Activated naive CD8-positive, alpha-beta T cell treated with anti-CD3 and anti-CD28 coated beads for 36 hours (primary cell): Measurements from ENCODE around the gene MAPK8IP1. TPM values are rescaled to one million over a fixed set of nuclear protein-coding genes. Genes with fewer than 3 reads are reported as not detected.
A peak's percentile ranks its signal among the peaks of the same experiment; 100 is the strongest.

ENCODE experiments used
- DNase-seq: peaks from one replicate; pipeline ENCODE4 v3.0.0; 2021
- H3K27ac Mint-ChIP-seq: one replicate; pipeline ENCODE4 v1.8.0; 2022; ENCODE audit warnings: mild to moderate bottlenecking, moderate library complexity, mixed read lengths
- H3K27me3 Mint-ChIP-seq: one replicate; pipeline ENCODE4 v1.8.0; 2022; ENCODE audit warnings: mild to moderate bottlenecking, mixed read lengths
- H3K36me3 Mint-ChIP-seq: one replicate; pipeline ENCODE4 v1.8.0; 2021; ENCODE audit warnings: mild to moderate bottlenecking, mixed read lengths
- H3K4me1 Mint-ChIP-seq: one replicate; pipeline ENCODE4 v1.8.0; 2021; ENCODE audit warnings: mixed read lengths
- H3K4me3 Mint-ChIP-seq: one replicate; pipeline ENCODE4 v1.8.0; 2022; ENCODE audit warnings: mild to moderate bottlenecking, moderate library complexity, mixed read lengths
- H3K9me3 Mint-ChIP-seq: one replicate; pipeline ENCODE4 v1.8.0; 2022; ENCODE audit warnings: mixed read lengths
- total RNA-seq, 2 experiments: library from RNA; stranded (reverse); gene quantifications; one replicate each; pipeline ENCODE4 v1.2.3, GENCODE V29; 2021

Gene MAPK8IP1
- total RNA-seq, 2 experiments from 2014 or later = 0.54 to 0.56 TPM

GRCh38 chr11:45920531-45921477 is 35.4 kb downstream of the MAPK8IP1 start:
- H3K4me3 Mint-ChIP-seq = no peak overlapping the region
- H3K27ac Mint-ChIP-seq = no peak overlapping the region
- peaks cover 15% of the 10 kb centered on the region for H3K4me1 Mint-ChIP-seq
- H3K9me3 Mint-ChIP-seq = no peaks in the 10 kb centered on the region
- no peaks in the 10 kb centered on the region for H3K36me3 Mint-ChIP-seq
- peaks cover 4% of the 10 kb centered on the region for H3K27me3 Mint-ChIP-seq
- no peak for DNase-seq

GRCh38 chr11:45921561-45922424 is 36.3 kb downstream of the MAPK8IP1 start:
- H3K4me3 Mint-ChIP-seq = peak overlapping the region; percentile 16
- DNase-seq = no peak
- H3K4me1 Mint-ChIP-seq = peaks cover 9% of the 10 kb centered on the region
- H3K27me3 Mint-ChIP-seq = peaks cover 4% of the 10 kb centered on the region
- peak overlapping the region; percentile 14 for H3K27ac Mint-ChIP-seq
- H3K36me3 Mint-ChIP-seq = no peaks in the 10 kb centered on the region
- H3K9me3 Mint-ChIP-seq = no peaks in the 10 kb centered on the region

GRCh38 chr11:45922425-45923082 is 37.1 kb downstream of the MAPK8IP1 start, which contains the start of gene LARGE2:
Gene LARGE2, plus strand, starts transcription at chr11:45922656. Its CDS starts 227 bp downstream, at chr11:45922883.
- Mint-ChIP-seq H3K27ac (peak within 1 kb of the TSS; percentile 14), H3K27me3 (peaks cover 4% of the 10 kb centered on the region), H3K4me3 (peak within 1 kb of the TSS; percentile 68), H3K36me3 (no peaks in the 10 kb centered on the region), H3K9me3 (no peaks in the 10 kb centered on the region), H3K4me1 (peaks cover 11% of the 10 kb centered on the region)
- DNase-seq = no peak

GRCh38 chr11:45924036-45924915 is 38.8 kb downstream of the MAPK8IP1 start:
- H3K4me3 Mint-ChIP-seq = peak overlapping the region; percentile 24
- peaks cover 4% of the 10 kb centered on the region for H3K27me3 Mint-ChIP-seq
- no peak for DNase-seq

GRCh38 chr11:45924927-45925326 is 39.5 kb downstream of the MAPK8IP1 start:
- H3K4me3 Mint-ChIP-seq = no peak overlapping the region
- DNase-seq = no peak
- H3K36me3 Mint-ChIP-seq = no peaks in the 10 kb centered on the region
- no peak overlapping the region for H3K27ac Mint-ChIP-seq
- H3K27me3 Mint-ChIP-seq = peaks cover 4% of the 10 kb centered on the region
- H3K9me3 Mint-ChIP-seq = no peaks in the 10 kb centered on the region
- peaks cover 10% of the 10 kb centered on the region for H3K4me1 Mint-ChIP-seq

More at GRCh38 chr11:45924036-45924915, 38.8 kb downstream of the MAPK8IP1 start:
- peaks cover 8% of the 10 kb centered on the region for H3K4me1 Mint-ChIP-seq
- H3K27ac Mint-ChIP-seq = no peak overlapping the region
- H3K36me3 Mint-ChIP-seq = no peaks in the 10 kb centered on the region
- no peaks in the 10 kb centered on the region for H3K9me3 Mint-ChIP-seq

- no peaks in the 10 kb centered on the region for H3K36me3 Mint-ChIP-seq
- no peak overlapping the region for H3K4me3 Mint-ChIP-seq
These were observed 40.1 kb downstream of the MAPK8IP1 start for GRCh38 chr11:45925550-45925949.

GRCh38 chr11:45926001-45926401 is 40.5 kb downstream of the MAPK8IP1 start:
- Mint-ChIP-seq H3K36me3 (no peaks in the 10 kb centered on the region), H3K4me1 (peaks cover 18% of the 10 kb centered on the region), H3K4me3 (no peak overlapping the region), H3K9me3 (no peaks in the 10 kb centered on the region), H3K27me3 (peaks cover 4% of the 10 kb centered on the region), H3K27ac (no peak overlapping the region)
- DNase-seq = no peak

More at GRCh38 chr11:45925550-45925949, 40.1 kb downstream of the MAPK8IP1 start:
- Mint-ChIP-seq H3K4me1 (peaks cover 16% of the 10 kb centered on the region), H3K9me3 (no peaks in the 10 kb centered on the region), H3K27ac (no peak overlapping the region), H3K27me3 (peaks cover 4% of the 10 kb centered on the region)
- no peak for DNase-seq

- Mint-ChIP-seq H3K9me3 (no peaks in the 10 kb centered on the region), H3K27ac (no peak overlapping the region), H3K36me3 (no peaks in the 10 kb centered on the region), H3K4me3 (no peak overlapping the region), H3K27me3 (peaks cover 4% of the 10 kb centered on the region), H3K4me1 (peaks cover 17% of the 10 kb centered on the region)
- no peak for DNase-seq
These were observed 41.3 kb downstream of the MAPK8IP1 start for GRCh38 chr11:45926536-45927331.

- peaks cover 4% of the 10 kb centered on the region for H3K27me3 Mint-ChIP-seq
- no peak overlapping the region for H3K4me3 Mint-ChIP-seq
- no peaks in the 10 kb centered on the region for H3K36me3 Mint-ChIP-seq
- DNase-seq = no peak
- no peak overlapping the region for H3K27ac Mint-ChIP-seq
- no peaks in the 10 kb centered on the region for H3K9me3 Mint-ChIP-seq
- H3K4me1 Mint-ChIP-seq = peaks cover 18% of the 10 kb centered on the region
These were observed 41.9 kb downstream of the MAPK8IP1 start for GRCh38 chr11:45927332-45927683.

- peaks cover 4% of the 10 kb centered on the region for H3K27me3 Mint-ChIP-seq
- DNase-seq = no peak
- no peak overlapping the region for H3K27ac Mint-ChIP-seq
- no peaks in the 10 kb centered on the region for H3K36me3 Mint-ChIP-seq
- peaks cover 19% of the 10 kb centered on the region for H3K4me1 Mint-ChIP-seq
- no peak overlapping the region for H3K4me3 Mint-ChIP-seq
- H3K9me3 Mint-ChIP-seq = no peaks in the 10 kb centered on the region
These were observed 42.4 kb downstream of the MAPK8IP1 start for GRCh38 chr11:45927684-45928413.

- Mint-ChIP-seq H3K4me1 (peaks cover 19% of the 10 kb centered on the region), H3K36me3 (no peaks in the 10 kb centered on the region), H3K9me3 (no peaks in the 10 kb centered on the region), H3K27me3 (no peaks in the 10 kb centered on the region), H3K27ac (no peak overlapping the region), H3K4me3 (no peak overlapping the region)
- DNase-seq = no peak
These were observed 43.2 kb downstream of the MAPK8IP1 start for GRCh38 chr11:45928535-45929215.

GRCh38 chr11:45929486-45930030 is 44.1 kb downstream of the MAPK8IP1 start:
- H3K36me3 Mint-ChIP-seq = no peaks in the 10 kb centered on the region
- H3K4me3 Mint-ChIP-seq = peak overlapping the region; percentile 32
- no peaks in the 10 kb centered on the region for H3K9me3 Mint-ChIP-seq
- H3K27ac Mint-ChIP-seq = peak overlapping the region; percentile 72
- peaks cover 19% of the 10 kb centered on the region for H3K4me1 Mint-ChIP-seq
- no peaks in the 10 kb centered on the region for H3K27me3 Mint-ChIP-seq
- no peak for DNase-seq
